A549 (cell line): ENCODE data around the gene GC. TPM values are rescaled to one million over a fixed set of nuclear protein-coding genes. Genes with fewer than 3 reads are reported as not detected.

Experiments used
- ATAC-seq, 2 experiments: fragments of 200-7000 bp in 1 of 2; fragments of >200 bp in 1 of 2; cut with Nextera tagmentation in 1 of 2; cut with Tn5 transposase in 1 of 2; 3 replicates each; pipeline versions ENCODE4 v1.8.0 to v1.9.1; 2018 to 2020; ENCODE audit warnings: mild to moderate bottlenecking in 1 of 2, moderate library complexity in 1 of 2
- CTCF ChIA-PET: fragments of 300-600 bp; sonication (Branson Sonifier 250); formaldehyde crosslinking; extraction: SDS; loops from one replicate; lab custom pipeline; 2021; ENCODE audit warnings: antibody characterized with exemption, inconsistent platforms; lab: Yijun Ruan, JAX
- POLR2A ChIA-PET: fragments of 350-600 bp; formaldehyde crosslinking; extraction: SDS; loops from one replicate; lab custom pipeline; 2021; ENCODE audit warnings: antibody characterized with exemption, inconsistent platforms; lab: Yijun Ruan, JAX
- DNase-seq, 2 experiments: peaks; one replicate each; pipeline versions ENCODE4 v3.0.0 to v3.0.0-alpha.2; 2011 to 2016; ENCODE audit warnings: low read depth in 1 of 2, low spot score in 1 of 2
- FAIRE-seq: peaks from 2 replicates; lab custom pipeline; 2011; peaks lifted over from hg19 to GRCh38; lab: Jason Lieb, UNC
- H3K27ac ChIP-seq, 2 experiments: fragments of >200 bp; sonication (Bioruptor Twin); formaldehyde crosslinking; 3 replicates each; pipeline ENCODE4 v1.5.1; 2016 to 2017
- H3K4me1 ChIP-seq: fragments of >200 bp; sonication (Bioruptor Twin); formaldehyde crosslinking; 3 replicates; pipeline ENCODE4 v1.6.1; 2016
- H3K4me2 ChIP-seq: fragments of >200 bp; sonication (Bioruptor Twin); formaldehyde crosslinking; 3 replicates; pipeline ENCODE4 v1.6.1; 2016
- H3K4me3 ChIP-seq: fragments of >200 bp; sonication (Bioruptor Twin); formaldehyde crosslinking; 3 replicates; pipeline ENCODE4 v1.5.1; 2016
- H3K9me3 ChIP-seq: fragments of >200 bp; sonication (Bioruptor Twin); formaldehyde crosslinking; 3 replicates; pipeline ENCODE4 v1.6.1; 2016
- BCL3 ChIP-seq: fragments of >200 bp; sonication (Bioruptor Twin); formaldehyde crosslinking; IDR thresholded peaks from 3 replicates; pipeline ENCODE4 v1.6.1; 2016
- CBX2 ChIP-seq: fragments of 200-600 bp; sonication (generic); IDR thresholded peaks from 2 replicates; pipeline ENCODE4 v1.6.1; 2016; ENCODE audit warnings: low read depth, mild to moderate bottlenecking, borderline replicate concordance
- CTCF ChIP-seq: fragments of >200 bp; sonication (Bioruptor Twin); formaldehyde crosslinking; IDR thresholded peaks from 3 replicates; pipeline ENCODE4 v1.5.1; 2016
- E2F6 ChIP-seq: IDR thresholded peaks from 2 replicates; pipeline ENCODE4 v1.6.1; 2012; ENCODE audit warnings: low read depth, borderline replicate concordance
- FOXS1 ChIP-seq: fragments of 250-450 bp; sonication (Bioruptor Pico); IDR thresholded peaks from 2 replicates; pipeline ENCODE4 v1.5.0; 2020; ENCODE audit warnings: mild to moderate bottlenecking, moderate library complexity
- GATA3 ChIP-seq: IDR thresholded peaks from 2 replicates; pipeline ENCODE4 v1.6.1; 2012; ENCODE audit warnings: borderline replicate concordance
- HES2 ChIP-seq: fragments of >200 bp; sonication (Bioruptor Twin); formaldehyde crosslinking; IDR thresholded peaks from 2 replicates; pipeline ENCODE4 v1.6.1; 2016
- HOXA7 ChIP-seq: fragments of 250-450 bp; sonication (Bioruptor Pico); IDR thresholded peaks from 2 replicates; pipeline ENCODE4 v1.5.0; 2020; ENCODE audit warnings: mild to moderate bottlenecking, moderate library complexity
- HOXB13 ChIP-seq: fragments of 250-450 bp; sonication (Bioruptor Pico); IDR thresholded peaks from 2 replicates; pipeline ENCODE4 v1.5.0; 2020; ENCODE audit warnings: low read depth, mild to moderate bottlenecking, moderate library complexity
- HOXB5 ChIP-seq: fragments of 250-450 bp; sonication (Bioruptor Pico); IDR thresholded peaks from 2 replicates; pipeline ENCODE4 v1.5.0; 2020; ENCODE audit warnings: mild to moderate bottlenecking, moderate library complexity
- JUNB ChIP-seq: fragments of >200 bp; sonication (Bioruptor Twin); formaldehyde crosslinking; IDR thresholded peaks from 2 replicates; pipeline ENCODE4 v1.6.1; 2016
- KDM1A ChIP-seq: fragments of 200-600 bp; sonication (generic); IDR thresholded peaks from 2 replicates; pipeline ENCODE4 v1.6.1; 2016; ENCODE audit warnings: low read depth, mild to moderate bottlenecking
- MAFK ChIP-seq: fragments of 450-650 bp; IDR thresholded peaks from 2 replicates; pipeline ENCODE4 v1.6.1; 2014; ENCODE audit not compliant: partially characterized antibody
- MAZ ChIP-seq: fragments of 150-350 bp; IDR thresholded peaks from 2 replicates; pipeline ENCODE4 v1.6.1; 2014; ENCODE audit warnings: antibody characterized with exemption, low read depth, low read length, borderline replicate concordance
- MYC ChIP-seq: IDR thresholded peaks from 2 replicates; pipeline ENCODE4 v1.6.1; 2012; ENCODE audit warnings: mild to moderate bottlenecking, inconsistent platforms, low read length, improper control_type of control experiment, borderline replicate concordance
- NFE2L2 ChIP-seq: fragments of 150-350 bp; conservative IDR thresholded peaks from 2 replicates; pipeline ENCODE4 v1.6.1; 2014; ENCODE audit warnings: low read length
- NPAS2 ChIP-seq: fragments of 250-450 bp; sonication (Bioruptor Pico); IDR thresholded peaks from 2 replicates; pipeline ENCODE4 v1.8.0; 2022; ENCODE audit warnings: mild to moderate bottlenecking, moderate library complexity, borderline replicate concordance
- POLR2A ChIP-seq: IDR thresholded peaks from 2 replicates; pipeline ENCODE4 v1.6.1; 2012; ENCODE audit warnings: mild to moderate bottlenecking, low read length
- RAD21 ChIP-seq, 2 experiments: fragments of >200 bp in 1 of 2; sonication (Bioruptor Twin) in 1 of 2; formaldehyde crosslinking in 1 of 2; IDR thresholded peaks in 1 of 2; conservative IDR thresholded peaks in 1 of 2; 2 replicates in 1 of 2; 3 replicates in 1 of 2; pipeline ENCODE4 v1.6.1; 2012 to 2018; ENCODE audit warnings: inconsistent platforms in 1 of 2
- REST ChIP-seq: fragments of 200-600 bp; sonication (generic); IDR thresholded peaks from 2 replicates; pipeline ENCODE4 v1.6.1; 2016; ENCODE audit warnings: antibody characterized with exemption, mild to moderate bottlenecking, moderate library complexity
- SMC3 ChIP-seq: fragments of >200 bp; sonication (Bioruptor Twin); formaldehyde crosslinking; IDR thresholded peaks from 3 replicates; pipeline ENCODE4 v1.6.1; 2018; ENCODE audit warnings: inconsistent platforms
- SREBF2 ChIP-seq: fragments of 450-650 bp; IDR thresholded peaks from 2 replicates; pipeline ENCODE4 v1.6.1; 2014; ENCODE audit warnings: mild to moderate bottlenecking, moderate library complexity
- ZNF302 ChIP-seq: fragments of 250-450 bp; sonication (Bioruptor Pico); IDR thresholded peaks from 2 replicates; pipeline ENCODE4 v1.9.0; 2021; ENCODE audit warnings: inconsistent platforms, mild to moderate bottlenecking, moderate library complexity
- WGBS: methylation state at CpG from one replicate; pipeline ENCODE4 v1.1.6; 2017; ENCODE audit errors: missing lambda C conversion rate; 5-methylcytosine and 5-hydroxymethylcytosine counted together
- polyA plus RNA-seq, 4 experiments: library from polyadenylated mRNA; depleted of rRNA in 3 of 4; stranded (reverse); fragments of >200 nt; fragmentation: RNase III in 1 of 4; extraction: RNeasy Plus Mini Kit Qiagen cat#74134 plus additional on column Dnase treatment in 1 of 4; gene quantifications; 2 replicates in 3 of 4; 3 replicates in 1 of 4; pipeline ENCODE4 v1.2.3, GENCODE V29; 2011 to 2017
- TF ChIP-seq, protein P1 (sequence below): IDR thresholded peaks from 2 replicates; pipeline ENCODE4 v1.6.1; 2012
- TF ChIP-seq, protein P2 (sequence below): IDR thresholded peaks from 2 replicates; pipeline ENCODE4 v1.6.1; 2012

The GC gene
- polyA plus RNA-seq, 2 of the 4 experiments (the other 2 are of a cell fraction) = not detected

GRCh38 chr4:71732066-71732465 lies 51.8 kb downstream of the GC start:
- no peak overlapping the region for H3K4me2 ChIP-seq
- no peak overlapping the region for H3K4me3 ChIP-seq
- H3K4me1 ChIP-seq = no peaks in the 10 kb centered on the region
- no peak for ATAC-seq
- DNase-seq = no peak
- TF ChIP-seq MYC (no peak), E2F6 (no peak), CBX2 (no peak), HOXB5 (CRISPR knock-in tag) (no peak)
- H3K27ac ChIP-seq = no peak overlapping the region
- H3K9me3 ChIP-seq = no peaks in the 10 kb centered on the region
- CTCF ChIA-PET = interaction anchor here (1.1 kb wide), 1 partner anchor 558 kb away, joined by 3 read pairs; no protein-coding TSS in a partner anchor
- 100% methylated on average over 1 of the region's 1 CpG for WGBS
- FAIRE-seq = no peak
- POLR2A ChIA-PET = no interaction called here

- FAIRE-seq (no peak), ATAC-seq (no peak), DNase-seq (no peak)
- no peak overlapping the region for H3K4me2 ChIP-seq
- no peak overlapping the region for H3K27ac ChIP-seq
- ChIA-PET CTCF (interaction anchor here (0.6 to 1.1 kb wide), 2 partner anchors 459 to 571 kb away, joined by 3 read pairs; no protein-coding TSS in a partner anchor), POLR2A (no interaction called here)
- H3K4me3 ChIP-seq = no peak overlapping the region
- no peak for TF ChIP-seq MAZ
- TF ChIP-seq JUNB = no peak
- TF ChIP-seq BCL3 = no peak
- TF ChIP-seq KDM1A = no peak
- TF ChIP-seq, protein P1, sequence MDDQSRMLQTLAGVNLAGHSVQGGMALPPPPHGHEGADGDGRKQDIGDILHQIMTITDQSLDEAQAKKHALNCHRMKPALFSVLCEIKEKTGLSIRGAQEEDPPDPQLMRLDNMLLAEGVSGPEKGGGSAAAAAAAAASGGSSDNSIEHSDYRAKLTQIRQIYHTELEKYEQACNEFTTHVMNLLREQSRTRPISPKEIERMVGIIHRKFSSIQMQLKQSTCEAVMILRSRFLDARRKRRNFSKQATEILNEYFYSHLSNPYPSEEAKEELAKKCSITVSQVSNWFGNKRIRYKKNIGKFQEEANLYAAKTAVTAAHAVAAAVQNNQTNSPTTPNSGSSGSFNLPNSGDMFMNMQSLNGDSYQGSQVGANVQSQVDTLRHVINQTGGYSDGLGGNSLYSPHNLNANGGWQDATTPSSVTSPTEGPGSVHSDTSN = no peak
- TF ChIP-seq HES2 = no peak
- no peak for TF ChIP-seq MAFK
- TF ChIP-seq FOXS1 (CRISPR knock-in tag) = no peak
- no peak for TF ChIP-seq ZNF302 (CRISPR knock-in tag)
- no peak for TF ChIP-seq HOXA7 (CRISPR knock-in tag)
- TF ChIP-seq NFE2L2 = no peak
- TF ChIP-seq GATA3 = no peak
- no peak for TF ChIP-seq POLR2A
- H3K4me1 ChIP-seq = no peaks in the 10 kb centered on the region
- 82% methylated on average over 2 of the region's 2 CpGs for WGBS
- H3K9me3 ChIP-seq = no peaks in the 10 kb centered on the region
Observed at GRCh38 chr4:71729856-71730255, 54.0 kb downstream of the GC start.

GRCh38 chr4:71713611-71714203 lies 70.2 kb downstream of the GC start:
- FAIRE-seq = no peak
- POLR2A ChIA-PET = no interaction called here

More at GRCh38 chr4:71713611-71714203, 70.2 kb downstream of the GC start:
- peak in 1 of 2 experiments; percentile 56; a peak in 2 of 6 replicates for ATAC-seq
- CTCF ChIA-PET = interaction anchor here (0.9 to 4.2 kb wide), 3 partner anchors 13 to 514 kb away, joined by 3 to 15 read pairs (median 4); no protein-coding TSS in a partner anchor
- peak in 1 of 2 experiments; percentile 48 for DNase-seq
- H3K4me1 ChIP-seq = 0 out of 3 replicates have a peak, but pooled peaks cover 6% of the 10 kb centered on the region
- TF ChIP-seq CTCF = peak; percentile 67
- TF ChIP-seq MAFK = no peak
- no peak for TF ChIP-seq SREBF2
- no peak for TF ChIP-seq NPAS2 (CRISPR knock-in tag)
- no peak for TF ChIP-seq REST
- no peak for TF ChIP-seq MAZ
- no peak for TF ChIP-seq HOXB13
- TF ChIP-seq HOXA7 (CRISPR knock-in tag) = no peak
- TF ChIP-seq ZNF302 (CRISPR knock-in tag) = no peak
- peak; percentile 83 to 84 for TF ChIP-seq RAD21 (conservative IDR thresholded peaks at IDR 0.05 in 1 of 2, IDR thresholded peaks at IDR 0.05 in 1 of 2)
- TF ChIP-seq, protein P2, sequence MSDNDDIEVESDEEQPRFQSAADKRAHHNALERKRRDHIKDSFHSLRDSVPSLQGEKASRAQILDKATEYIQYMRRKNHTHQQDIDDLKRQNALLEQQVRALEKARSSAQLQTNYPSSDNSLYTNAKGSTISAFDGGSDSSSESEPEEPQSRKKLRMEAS = no peak
- peak; percentile 82 for TF ChIP-seq SMC3
- WGBS = 0% methylated on average over 1 of the region's 1 CpG
- no peaks in the 10 kb centered on the region for H3K9me3 ChIP-seq
- H3K27ac ChIP-seq = no peak overlapping the region
- H3K4me2 ChIP-seq = no peak overlapping the region
- no peak overlapping the region for H3K4me3 ChIP-seq
